HCT116 (cell line): ENCODE data around the gene STK38L. TPM values are rescaled to one million over a fixed set of nuclear protein-coding genes. Genes with fewer than 3 reads are reported as not detected.

Experiments used
- ATAC-seq: fragments of 200-7000 bp; cut with Tn5 transposase; 2 replicates; pipeline ENCODE4 v1.9.1; 2020; ENCODE audit warnings: mild to moderate bottlenecking, moderate library complexity
- BruUV-seq: library from RNA; stranded (reverse); fragments of 400-500 nt; replicated peaks from 2 replicates; lab custom pipeline; 2021; lab: Mats Ljungman, UMichigan
- CTCF ChIA-PET: fragments of 300-600 bp; sonication (Branson Sonifier 250); formaldehyde crosslinking; loops from one replicate; lab custom pipeline; 2021; ENCODE audit warnings: antibody characterized with exemption; lab: Charles Lee
- POLR2A ChIA-PET: fragments of 300-600, 350-600 bp; sonication (Branson Sonifier 250); formaldehyde crosslinking; loops from one replicate; lab custom pipeline; 2021; ENCODE audit warnings: antibody characterized with exemption; lab: Charles Lee
- RAD21 ChIA-PET, 2 experiments: fragments of 300-600 bp; sonication (Branson Sonifier 250); formaldehyde crosslinking; loops; one replicate each; lab custom pipeline; 2023; ENCODE audit warnings: low total read pairs in 2 of 2; ENCODE audit not compliant: uncharacterized antibody in 2 of 2, unreplicated experiment in 2 of 2, low non-redundant PET in 1 of 2; lab: Charles Lee
- DNase-seq: peaks from one replicate; pipeline ENCODE4 v3.0.0-alpha.2; 2010; ENCODE audit warnings: low read depth, low spot score
- H2AFZ ChIP-seq: fragments of 200-600 bp; shearing (Covaris generic), sonication (generic); 2 replicates; pipeline ENCODE4 v1.6.1; 2017; ENCODE audit warnings: low read depth, mixed run types, mixed read lengths, antibody characterized with exemption, low read length; ENCODE audit not compliant: poor library complexity, severe bottlenecking
- H3K27ac ChIP-seq: 2 replicates; pipeline ENCODE4 v1.5.1; 2012; ENCODE audit warnings: low read depth, low read length
- H3K27me3 ChIP-seq: fragments of 200-600 bp; sonication (generic); 2 replicates; pipeline ENCODE4 v1.6.1; 2016; ENCODE audit warnings: mixed run types, low read length, mixed read lengths; ENCODE audit not compliant: insufficient read depth
- H3K36me3 ChIP-seq, 2 experiments: fragments of 200-500 bp in 1 of 2; fragments of 200-600 bp in 1 of 2; sonication (Bioruptor generic) in 1 of 2; sonication (generic) in 1 of 2; 2 replicates each; pipeline versions ENCODE4 v1.5.1 to v1.6.1; 2014 to 2016; ENCODE audit warnings: low read length in 2 of 2, inconsistent platforms in 1 of 2, mixed read lengths in 1 of 2, mixed run types in 1 of 2; ENCODE audit not compliant: insufficient read depth in 2 of 2, control insufficient read depth in 1 of 2
- H3K4me1 ChIP-seq, 2 experiments: fragments of 200-600 bp in 1 of 2; sonication (generic) in 1 of 2; 2 replicates each; pipeline versions ENCODE4 v1.5.1 to v1.6.1; 2012 to 2017; ENCODE audit warnings: low read length in 2 of 2, inconsistent platforms in 1 of 2, mild to moderate bottlenecking in 1 of 2, mixed read lengths in 1 of 2, mixed run types in 1 of 2, moderate library complexity in 1 of 2; ENCODE audit not compliant: insufficient read depth in 2 of 2, control insufficient read depth in 1 of 2
- H3K4me2 ChIP-seq: fragments of 200-600 bp; sonication (generic); 2 replicates; pipeline ENCODE4 v1.6.1; 2017; ENCODE audit warnings: mixed run types, low read length, mixed read lengths
- H3K4me3 ChIP-seq, 2 experiments: fragments of 200-600 bp in 1 of 2; sonication (generic) in 1 of 2; replicated peaks in 1 of 2; 2 replicates each; pipeline ENCODE4 v1.5.1; 2011 to 2016; ENCODE audit warnings: low read length in 2 of 2, control low read depth in 1 of 2, low read depth in 1 of 2, mild to moderate bottlenecking in 1 of 2, mixed read lengths in 1 of 2, mixed run types in 1 of 2
- H3K79me2 ChIP-seq: fragments of 200-600 bp; sonication (generic); 2 replicates; pipeline ENCODE4 v1.6.1; 2017; ENCODE audit warnings: mild to moderate bottlenecking, mixed run types, low read length, moderate library complexity, mixed read lengths; ENCODE audit not compliant: insufficient read depth
- H3K9ac ChIP-seq: fragments of 200-600 bp; sonication (generic); 2 replicates; pipeline ENCODE4 v1.6.1; 2016; ENCODE audit warnings: low read length, mixed read lengths
- H3K9me2 ChIP-seq: fragments of 200-600 bp; sonication (generic), shearing (Covaris generic); 2 replicates; pipeline ENCODE4 v1.6.1; 2017; ENCODE audit warnings: mixed run types, mild to moderate bottlenecking, moderate library complexity; ENCODE audit not compliant: insufficient read depth
- H3K9me3 ChIP-seq, 2 experiments: fragments of 200-500 bp in 1 of 2; fragments of 200-600 bp in 1 of 2; sonication (Bioruptor generic) in 1 of 2; sonication (generic) in 1 of 2; 2 replicates each; pipeline ENCODE4 v1.6.1; 2014 to 2017; ENCODE audit warnings: low read length in 2 of 2, mixed read lengths in 2 of 2, inconsistent platforms in 1 of 2, low read depth in 1 of 2, mild to moderate bottlenecking in 1 of 2, mixed run types in 1 of 2, moderate library complexity in 1 of 2; ENCODE audit not compliant: control insufficient read depth in 1 of 2, insufficient read depth in 1 of 2
- H4K20me1 ChIP-seq: fragments of 200-600 bp; sonication (generic), shearing (Covaris generic); 2 replicates; pipeline ENCODE4 v1.6.1; 2017; ENCODE audit warnings: mixed run types, mild to moderate bottlenecking, moderate library complexity; ENCODE audit not compliant: insufficient read depth
- CBX3 ChIP-seq: IDR thresholded peaks from 2 replicates; pipeline ENCODE4 v1.6.1; 2012; ENCODE audit warnings: low read depth
- CEBPB ChIP-seq: IDR thresholded peaks from 2 replicates; pipeline ENCODE4 v1.6.1; 2012; ENCODE audit warnings: low read depth
- ELF1 ChIP-seq: IDR thresholded peaks from 2 replicates; pipeline ENCODE4 v1.6.1; 2012; ENCODE audit warnings: low read depth, borderline replicate concordance
- EZH2 ChIP-seq: fragments of 200-600 bp; sonication (generic); IDR thresholded peaks from 2 replicates; pipeline ENCODE4 v1.6.1; 2017; ENCODE audit warnings: antibody characterized with exemption, mixed run types
- EZH2phosphoT487 ChIP-seq: fragments of 200-600 bp; IDR thresholded peaks from 2 replicates; pipeline ENCODE4 v1.6.1; 2018; ENCODE audit warnings: antibody characterized with exemption, borderline replicate concordance
- FOSL1 ChIP-seq: IDR thresholded peaks from 2 replicates; pipeline ENCODE4 v1.6.1; 2012; ENCODE audit warnings: low read depth
- JUND ChIP-seq: IDR thresholded peaks from 2 replicates; pipeline ENCODE4 v1.6.1; 2012
- POLR2A ChIP-seq: IDR thresholded peaks from 2 replicates; pipeline ENCODE4 v1.7.0; 2011; ENCODE audit warnings: borderline replicate concordance; ENCODE audit not compliant: insufficient read depth, insufficient read length; ENCODE audit errors: extremely low read depth
- POLR2AphosphoS5 ChIP-seq: IDR thresholded peaks from 2 replicates; pipeline ENCODE4 v1.6.1; 2011; ENCODE audit warnings: mild to moderate bottlenecking, low read depth, low read length, moderate library complexity
- RAD21 ChIP-seq: IDR thresholded peaks from 2 replicates; pipeline ENCODE4 v1.6.1; 2012; ENCODE audit warnings: low read depth, mild to moderate bottlenecking
- SP1 ChIP-seq: IDR thresholded peaks from 2 replicates; pipeline ENCODE4 v1.6.1; 2012; ENCODE audit warnings: low read depth
- SRF ChIP-seq: IDR thresholded peaks from 2 replicates; pipeline ENCODE4 v1.6.1; 2012; ENCODE audit warnings: low read depth
- YY1 ChIP-seq: IDR thresholded peaks from 2 replicates; pipeline ENCODE4 v1.6.1; 2011; ENCODE audit warnings: low read length, low read depth, moderate library complexity, mild to moderate bottlenecking; ENCODE audit not compliant: insufficient replicate concordance; ENCODE audit errors: extremely low read depth
- ZFX ChIP-seq: fragments of 450-650 bp; IDR thresholded peaks from 2 replicates; pipeline ENCODE4 v1.6.1; 2017
- intact Hi-C: fragments of 100-400 bp; cut with micrococcal nuclease; formaldehyde crosslinking; loops from 2 replicates; pipeline ENCODE4 v1.10.0; 2022
- total RNA-seq: library from RNA; stranded (reverse); gene quantifications from one replicate; pipeline ENCODE4 v1.2.1, GENCODE V29; 2021; ENCODE audit not compliant: unreplicated experiment
- TF ChIP-seq, protein P1 (sequence below): IDR thresholded peaks from 2 replicates; pipeline ENCODE4 v1.6.1; 2011; ENCODE audit warnings: mild to moderate bottlenecking, low read length, moderate library complexity; ENCODE audit not compliant: insufficient replicate concordance; ENCODE audit errors: extremely low read depth

The STK38L gene
- total RNA-seq, 1 experiment from 2014 or later = 23.9 TPM

DNA sequence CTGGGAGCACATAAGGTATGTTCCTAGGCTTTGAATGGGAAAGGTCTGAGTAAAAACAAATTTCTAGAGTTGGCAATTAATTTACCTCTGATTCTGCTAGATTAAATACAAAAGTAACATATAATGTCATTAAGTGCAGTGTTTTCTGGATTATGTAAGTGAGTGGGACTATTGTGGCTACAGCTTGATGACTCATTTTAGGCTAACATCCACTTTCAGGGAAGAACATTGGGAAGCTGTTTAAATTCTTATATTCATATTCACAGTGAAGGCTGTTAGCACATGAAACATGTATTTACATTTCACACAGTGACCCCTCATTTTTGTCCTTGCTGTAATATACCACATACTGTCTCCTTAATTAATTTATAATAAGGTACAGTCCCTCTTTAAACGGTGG, 75.3 kb downstream of the STK38L start:
- H3K4me1 ChIP-seq = no peaks in the 10 kb centered on the region
- intact Hi-C loops = no loop called here
- TF ChIP-seq POLR2AphosphoS5 (no peak), RAD21 (no peak), SRF (no peak), SP1 (no peak), ELF1 (no peak), JUND (no peak), ZFX (no peak), CEBPB (no peak), POLR2A (no peak), YY1 (no peak), FOSL1 (no peak), EZH2 (no peak), EZH2phosphoT487 (no peak), CBX3 (no peak)
- TF ChIP-seq, protein P1, sequence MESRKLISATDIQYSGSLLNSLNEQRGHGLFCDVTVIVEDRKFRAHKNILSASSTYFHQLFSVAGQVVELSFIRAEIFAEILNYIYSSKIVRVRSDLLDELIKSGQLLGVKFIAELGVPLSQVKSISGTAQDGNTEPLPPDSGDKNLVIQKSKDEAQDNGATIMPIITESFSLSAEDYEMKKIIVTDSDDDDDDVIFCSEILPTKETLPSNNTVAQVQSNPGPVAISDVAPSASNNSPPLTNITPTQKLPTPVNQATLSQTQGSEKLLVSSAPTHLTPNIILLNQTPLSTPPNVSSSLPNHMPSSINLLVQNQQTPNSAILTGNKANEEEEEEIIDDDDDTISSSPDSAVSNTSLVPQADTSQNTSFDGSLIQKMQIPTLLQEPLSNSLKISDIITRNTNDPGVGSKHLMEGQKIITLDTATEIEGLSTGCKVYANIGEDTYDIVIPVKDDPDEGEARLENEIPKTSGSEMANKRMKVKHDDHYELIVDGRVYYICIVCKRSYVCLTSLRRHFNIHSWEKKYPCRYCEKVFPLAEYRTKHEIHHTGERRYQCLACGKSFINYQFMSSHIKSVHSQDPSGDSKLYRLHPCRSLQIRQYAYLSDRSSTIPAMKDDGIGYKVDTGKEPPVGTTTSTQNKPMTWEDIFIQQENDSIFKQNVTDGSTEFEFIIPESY = no peak
- BruUV-seq = no TSS peak
- no peaks in the 10 kb centered on the region for H3K9me3 ChIP-seq
- no peaks in the 10 kb centered on the region for H3K79me2 ChIP-seq
- H3K27me3 ChIP-seq = no peaks in the 10 kb centered on the region
- H3K36me3 ChIP-seq = peaks cover 0 to 8% of the 10 kb centered on the region in 2 experiments; a peak in 2 of 4 replicates
- H3K27ac ChIP-seq = no peak overlapping the region
- H3K4me3 ChIP-seq = no peak overlapping the region
- no peak overlapping the region for H3K9ac ChIP-seq
- DNase-seq = no peak
- ATAC-seq = no peak
- RAD21 ChIA-PET = no interaction called here
- H2AFZ ChIP-seq = no peak overlapping the region
- no peaks in the 10 kb centered on the region for H4K20me1 ChIP-seq
- CTCF ChIA-PET = no interaction called here
- H3K4me2 ChIP-seq = no peak overlapping the region
- H3K9me2 ChIP-seq = no peaks in the 10 kb centered on the region
- POLR2A ChIA-PET = no interaction called here
